Measurements from ENCODE around the gene MYH11. TPM values are rescaled to one million over a fixed set of nuclear protein-coding genes. Genes with fewer than 3 reads are reported as not detected.

The MYH11 gene
- total RNA-seq, 1 donor from 2014 or later: 0.04 TPM

DNA sequence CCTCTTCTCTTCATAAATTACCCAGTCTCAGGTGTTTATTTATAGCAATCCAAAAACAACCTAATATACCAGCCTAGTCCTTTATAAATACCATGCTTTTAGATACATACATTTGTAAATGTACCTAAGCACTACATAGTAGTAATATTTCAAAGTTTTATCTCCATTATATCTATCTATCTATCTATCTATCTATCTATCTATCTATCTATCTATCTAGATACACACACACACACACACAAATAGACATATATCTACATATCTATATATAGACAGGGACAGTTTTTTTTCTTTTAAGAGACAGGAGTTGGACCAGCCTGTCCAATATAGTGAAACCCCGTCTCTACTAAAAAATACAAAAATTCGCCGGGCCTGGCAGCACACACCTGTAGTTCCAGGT, 25.7 kb upstream of the MYH11 start:
- no peaks in the 10 kb centered on the region for H3K27me3 ChIP-seq (ENCODE audit: control insufficient read depth, insufficient read depth, low read length)
- H3K36me3 ChIP-seq (ENCODE audit: control insufficient read depth, insufficient read depth, low read length): no peaks in the 10 kb centered on the region
- TF ChIP-seq, protein P1, sequence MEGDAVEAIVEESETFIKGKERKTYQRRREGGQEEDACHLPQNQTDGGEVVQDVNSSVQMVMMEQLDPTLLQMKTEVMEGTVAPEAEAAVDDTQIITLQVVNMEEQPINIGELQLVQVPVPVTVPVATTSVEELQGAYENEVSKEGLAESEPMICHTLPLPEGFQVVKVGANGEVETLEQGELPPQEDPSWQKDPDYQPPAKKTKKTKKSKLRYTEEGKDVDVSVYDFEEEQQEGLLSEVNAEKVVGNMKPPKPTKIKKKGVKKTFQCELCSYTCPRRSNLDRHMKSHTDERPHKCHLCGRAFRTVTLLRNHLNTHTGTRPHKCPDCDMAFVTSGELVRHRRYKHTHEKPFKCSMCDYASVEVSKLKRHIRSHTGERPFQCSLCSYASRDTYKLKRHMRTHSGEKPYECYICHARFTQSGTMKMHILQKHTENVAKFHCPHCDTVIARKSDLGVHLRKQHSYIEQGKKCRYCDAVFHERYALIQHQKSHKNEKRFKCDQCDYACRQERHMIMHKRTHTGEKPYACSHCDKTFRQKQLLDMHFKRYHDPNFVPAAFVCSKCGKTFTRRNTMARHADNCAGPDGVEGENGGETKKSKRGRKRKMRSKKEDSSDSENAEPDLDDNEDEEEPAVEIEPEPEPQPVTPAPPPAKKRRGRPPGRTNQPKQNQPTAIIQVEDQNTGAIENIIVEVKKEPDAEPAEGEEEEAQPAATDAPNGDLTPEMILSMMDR (IDR thresholded peaks at IDR 0.05; ENCODE audit: insufficient read depth, low read length, poor library complexity, severe bottlenecking): no peak
- no peak for DNase-seq (ENCODE audit: low read depth)
- H3K4me3 ChIP-seq (ENCODE audit: low read depth, low read length): no peak overlapping the region

DNA sequence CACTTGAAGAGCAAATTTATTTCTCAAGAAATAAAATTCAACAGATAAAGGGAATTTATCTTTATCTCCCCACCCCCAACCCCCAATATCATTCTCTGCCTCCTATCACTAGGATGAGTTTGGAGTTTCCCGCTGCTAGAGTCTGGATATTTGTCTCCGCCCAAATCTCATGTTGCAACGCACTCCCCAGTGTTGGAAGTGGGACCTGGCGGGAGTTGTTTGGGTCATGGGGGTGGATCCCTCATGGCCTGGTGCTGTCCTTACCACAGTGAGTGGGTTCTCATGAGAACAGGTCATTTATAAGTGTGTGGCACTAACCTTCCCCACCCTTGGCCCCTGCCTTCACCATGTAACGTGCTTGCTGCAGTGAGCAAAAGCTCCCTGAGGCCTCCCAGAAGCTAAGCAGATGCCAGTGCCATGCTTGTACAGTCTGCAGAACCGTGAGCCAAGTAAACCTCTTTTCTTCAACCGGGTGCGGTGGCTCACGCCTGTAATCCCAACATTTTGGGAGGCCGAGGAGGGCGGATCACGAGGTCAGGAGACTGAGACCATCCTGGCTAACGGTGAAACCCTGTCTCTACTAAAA, 25.1 kb upstream of the MYH11 start:
- Histone ChIP-seq H3K27me3 (ENCODE audit: control insufficient read depth, insufficient read depth, low read length) (no peaks in the 10 kb centered on the region), H3K4me3 (ENCODE audit: low read depth, low read length) (no peak overlapping the region), H3K36me3 (ENCODE audit: control insufficient read depth, insufficient read depth, low read length) (no peaks in the 10 kb centered on the region)
- DNase-seq (ENCODE audit: low read depth): no peak
- TF ChIP-seq, protein P1 (IDR thresholded peaks at IDR 0.05; ENCODE audit: insufficient read depth, low read length, poor library complexity, severe bottlenecking): no peak

DNA sequence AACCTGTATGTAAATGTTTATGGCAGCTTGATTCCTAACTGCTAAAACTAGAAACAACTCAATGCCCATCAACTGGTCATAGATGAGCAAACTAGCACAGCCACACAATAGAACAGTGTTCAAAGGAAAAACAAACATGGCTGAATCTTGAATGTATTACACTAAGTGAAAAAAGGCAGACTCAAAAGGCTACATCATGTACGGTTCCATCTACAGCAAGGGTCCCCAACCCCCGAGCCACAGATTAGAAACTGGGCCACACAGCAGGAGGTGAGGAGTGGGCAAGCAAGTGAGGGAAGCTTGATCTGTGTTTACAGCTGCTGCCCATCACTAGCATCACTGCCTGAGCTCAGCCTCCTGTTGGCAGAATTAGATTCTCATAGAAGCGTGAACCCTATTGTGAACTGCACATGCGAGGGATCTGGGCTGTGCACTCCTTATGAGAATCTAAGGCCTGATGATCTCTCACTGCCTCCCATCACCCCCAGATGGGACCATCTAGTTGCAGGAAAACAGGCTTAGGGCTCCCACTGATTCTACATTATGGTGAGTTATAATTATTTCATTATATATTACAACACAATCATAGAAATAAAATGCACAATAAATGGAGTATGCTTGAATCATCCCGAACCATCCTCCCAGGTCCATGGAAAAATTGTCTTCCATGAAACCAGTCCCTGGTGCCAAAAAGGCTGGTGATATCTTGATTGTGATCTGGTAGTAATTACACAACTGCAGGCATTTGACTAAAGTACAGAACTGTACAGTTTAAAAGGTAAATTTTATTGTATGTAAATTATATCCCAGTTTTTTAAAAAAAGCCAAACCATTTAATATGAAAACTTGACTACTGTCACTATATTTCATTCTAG, 23.8 kb upstream of the MYH11 start:
- Histone ChIP-seq H3K27me3 (ENCODE audit: control insufficient read depth, insufficient read depth, low read length) (no peaks in the 10 kb centered on the region), H3K4me3 (ENCODE audit: low read depth, low read length) (no peak overlapping the region), H3K36me3 (ENCODE audit: control insufficient read depth, insufficient read depth, low read length) (no peaks in the 10 kb centered on the region)
- no peak for DNase-seq (ENCODE audit: low read depth)
- TF ChIP-seq, protein P1 (IDR thresholded peaks at IDR 0.05; ENCODE audit: insufficient read depth, low read length, poor library complexity, severe bottlenecking): no peak

DNA sequence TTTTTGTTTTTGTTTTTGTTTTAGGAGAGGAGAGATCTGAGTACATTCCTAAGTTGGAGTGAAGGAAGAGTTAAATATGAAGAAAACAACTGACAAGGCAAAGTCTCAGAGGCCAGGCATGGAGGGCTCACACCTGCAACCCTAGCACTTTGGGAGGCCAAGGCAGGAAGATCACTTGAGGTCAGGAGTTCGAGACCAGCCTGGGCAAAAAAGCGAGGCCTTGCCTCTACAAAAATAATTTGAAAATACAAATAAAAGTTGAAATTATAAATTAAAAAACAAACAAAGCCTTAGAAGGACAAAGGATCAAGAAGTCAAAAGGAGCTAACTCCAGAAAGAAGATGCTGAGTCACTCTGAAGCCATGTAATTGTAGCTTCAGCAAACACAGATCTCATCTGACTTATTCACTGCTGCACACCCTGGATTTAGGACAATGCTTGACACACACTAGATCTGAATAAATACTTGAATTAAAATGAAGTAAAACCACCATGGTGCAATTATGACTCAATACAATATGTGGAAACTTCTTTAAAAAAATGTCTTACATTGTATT, 22.5 kb upstream of the MYH11 start:
- TF ChIP-seq, protein P1 (IDR thresholded peaks at IDR 0.05; ENCODE audit: insufficient read depth, low read length, poor library complexity, severe bottlenecking): no peak
- DNase-seq (ENCODE audit: low read depth): peak; percentile 48

DNA sequence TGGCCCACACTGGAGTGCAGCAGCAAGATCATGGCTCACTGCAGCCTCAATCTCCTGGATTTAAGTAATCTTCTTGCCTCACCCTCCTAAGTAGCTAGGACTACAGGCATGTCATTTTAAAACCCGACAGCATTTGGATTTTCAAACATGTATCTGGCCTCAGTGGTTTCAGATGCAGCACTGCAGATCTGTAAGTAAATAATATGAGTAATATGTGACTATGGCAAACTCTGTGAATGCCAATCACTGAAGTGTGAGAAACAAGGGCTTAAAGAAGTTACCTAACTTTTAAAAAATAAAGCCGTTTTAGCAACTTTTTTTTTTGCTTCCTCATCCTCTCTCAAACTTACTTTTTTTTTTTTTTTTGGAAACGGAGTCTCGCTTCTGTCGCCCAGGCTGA, 19.7 kb upstream of the MYH11 start:
- no peak overlapping the region for H3K4me3 ChIP-seq (ENCODE audit: low read depth, low read length)
- H3K36me3 ChIP-seq (ENCODE audit: control insufficient read depth, insufficient read depth, low read length): no peaks in the 10 kb centered on the region
- TF ChIP-seq, protein P1 (IDR thresholded peaks at IDR 0.05; ENCODE audit: insufficient read depth, low read length, poor library complexity, severe bottlenecking): no peak
- no peak for DNase-seq (ENCODE audit: low read depth)
- no peaks in the 10 kb centered on the region for H3K27me3 ChIP-seq (ENCODE audit: control insufficient read depth, insufficient read depth, low read length)

More for the DNA sequence above, 22.5 kb upstream of the MYH11 start:
- H3K36me3 ChIP-seq (ENCODE audit: control insufficient read depth, insufficient read depth, low read length): no peaks in the 10 kb centered on the region
- H3K27me3 ChIP-seq (ENCODE audit: control insufficient read depth, insufficient read depth, low read length): no peaks in the 10 kb centered on the region
- no peak overlapping the region for H3K4me3 ChIP-seq (ENCODE audit: low read depth, low read length)
